Measurements from ENCODE around the gene RND2.
"Not testable (repeated sequence)": the region's sequence is repeated elsewhere in the genome, so short reads cannot be mapped to it uniquely, and the experiment has no call there.

The RND2 gene

DNA sequence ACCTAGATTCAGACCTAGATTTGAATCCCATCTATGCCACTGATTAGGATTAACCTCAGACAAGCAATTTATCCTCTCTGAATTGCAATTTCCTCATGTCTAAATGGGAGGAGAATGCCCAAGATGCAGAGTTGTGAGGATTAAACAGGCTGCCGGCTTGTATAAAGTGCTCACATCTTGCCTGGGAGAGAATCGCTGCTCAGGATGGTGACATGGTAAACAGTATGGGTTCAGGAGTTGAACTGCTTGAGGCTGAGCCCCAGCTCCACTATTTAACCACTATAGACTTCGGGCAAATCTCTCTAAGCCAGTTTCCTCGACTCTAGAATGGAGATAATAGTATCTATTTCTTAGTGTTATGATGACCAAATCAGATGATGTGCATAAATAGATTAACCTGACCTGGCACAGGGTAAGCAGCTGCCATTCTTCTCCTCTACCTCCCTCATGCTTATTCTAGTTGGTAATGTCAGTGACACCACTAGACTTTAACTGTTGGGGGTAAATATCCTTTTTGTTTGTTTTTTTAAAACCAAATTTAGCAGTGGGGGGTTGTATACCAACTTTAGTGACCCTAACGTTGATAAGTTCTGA, 27.5 kb upstream of the RND2 start:
- H3K79me2 ChIP-seq (ENCODE audit: insufficient read depth, low read depth) = peaks cover 21% of the 10 kb centered on the region
- no peak for TF ChIP-seq CTCF (conservative IDR thresholded peaks at IDR 0.05; ENCODE audit: low read depth, low read length)
- H4K20me1 ChIP-seq (ENCODE audit: insufficient read depth) = 0 out of 2 replicates have a peak, but pooled peaks cover 2% of the 10 kb centered on the region
- peaks cover 24% of the 10 kb centered on the region for H3K4me1 ChIP-seq (ENCODE audit: low read depth, poor library complexity, severe bottlenecking)
- no peaks in the 10 kb centered on the region for H3K27me3 ChIP-seq (ENCODE audit: insufficient read depth, low read depth)
- no peak overlapping the region; the same call in 1 of the 2 replicates for H3K9ac ChIP-seq
- peak overlapping the region; percentile 43 for H3K4me2 ChIP-seq
- peak overlapping the region; percentile 87; the same call in 1 of the 2 replicates for H3K27ac ChIP-seq
- H3K36me3 ChIP-seq (ENCODE audit: insufficient read depth) = peaks cover 5% of the 10 kb centered on the region; the same call in 1 of the 2 replicates
- H2AFZ ChIP-seq (ENCODE audit: low read depth) = peak overlapping the region; percentile 16; the same call in 1 of the 2 replicates
- no peak overlapping the region for H3K4me3 ChIP-seq (IDR thresholded peaks at IDR 0.05; ENCODE audit: insufficient read depth, low read depth, low read length)

DNA sequence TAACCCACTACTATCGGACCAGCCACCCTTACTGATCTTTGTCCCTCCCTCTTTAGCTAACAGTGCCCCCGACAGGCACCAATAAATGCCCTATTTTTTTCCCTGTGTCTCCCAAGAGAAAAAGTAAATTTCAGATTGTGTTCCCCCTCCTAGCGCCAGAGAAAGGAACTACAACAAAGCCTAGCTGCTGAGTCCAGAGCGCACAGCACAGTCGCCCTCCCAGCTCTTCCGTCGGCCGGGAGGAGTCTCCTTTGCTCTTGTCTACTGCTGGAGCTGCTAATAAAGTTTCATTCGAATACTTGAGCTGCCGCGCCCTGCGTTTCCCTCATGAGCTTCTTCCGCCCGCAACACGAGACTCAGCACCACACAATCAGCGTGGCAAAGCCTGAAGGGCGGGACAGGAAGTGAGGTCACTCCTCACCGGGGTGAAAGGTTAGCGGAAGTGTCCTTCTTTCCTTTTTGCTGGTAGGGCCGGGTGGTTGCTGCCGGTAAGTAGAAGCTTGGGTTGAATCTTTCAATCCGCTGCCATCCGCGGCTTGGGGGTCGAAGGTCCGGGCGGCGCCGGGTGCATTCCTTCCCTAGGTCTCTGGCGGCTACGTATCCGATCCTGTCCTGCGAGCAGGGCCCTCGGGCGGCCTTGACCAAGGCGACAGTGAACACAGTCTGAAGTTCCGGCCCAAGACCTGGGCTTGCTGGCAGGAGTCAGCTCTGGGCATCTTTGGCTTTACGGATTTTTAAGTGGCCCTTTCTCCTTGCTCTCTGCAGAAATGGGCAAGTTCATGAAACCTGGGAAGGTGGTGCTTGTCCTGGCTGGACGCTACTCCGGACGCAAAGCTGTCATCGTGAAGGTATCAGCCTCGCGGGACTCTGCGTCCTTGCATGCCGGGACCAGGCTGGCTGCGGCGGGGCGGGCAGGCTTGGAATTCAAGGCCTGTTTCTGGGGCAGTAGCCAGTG, 26.8 kb upstream of the RND2 start, which contains the start of gene RPL27:
Gene RPL27, plus strand, starts transcription at position 436 of the 955 bp plus-strand sequence. Its CDS starts 332 bp downstream, at position 768.
- peak within 1 kb of the TSS; percentile 87 for H3K27ac ChIP-seq
- peak within 1 kb of the TSS; percentile 98 for H3K9ac ChIP-seq
- peaks cover 21% of the 10 kb centered on the region for H3K79me2 ChIP-seq (ENCODE audit: insufficient read depth, low read depth)
- peaks cover 20% of the 10 kb centered on the region for H3K4me1 ChIP-seq (ENCODE audit: low read depth, poor library complexity, severe bottlenecking)
- TF ChIP-seq CTCF (conservative IDR thresholded peaks at IDR 0.05; ENCODE audit: low read depth, low read length) = peak; percentile 85
- no peak within 1 kb of the TSS for H3K4me3 ChIP-seq (IDR thresholded peaks at IDR 0.05; ENCODE audit: insufficient read depth, low read depth, low read length)
- peak within 1 kb of the TSS; percentile 85 for H3K4me2 ChIP-seq
- no peaks in the 10 kb centered on the region for H3K27me3 ChIP-seq (ENCODE audit: insufficient read depth, low read depth)
- H4K20me1 ChIP-seq (ENCODE audit: insufficient read depth) = 0 out of 2 replicates have a peak, but pooled peaks cover 2% of the 10 kb centered on the region
- peaks cover 9% of the 10 kb centered on the region; the same call in 1 of the 2 replicates for H3K36me3 ChIP-seq (ENCODE audit: insufficient read depth)
- peak within 1 kb of the TSS; percentile 32; the same call in 1 of the 2 replicates for H2AFZ ChIP-seq (ENCODE audit: low read depth)

GRCh38 chr17:42999003-42999525, 26.0 kb upstream of the RND2 start:
- Histone ChIP-seq H3K4me3 (IDR thresholded peaks at IDR 0.05; ENCODE audit: insufficient read depth, low read depth, low read length) (no peak overlapping the region), H3K27ac (peak overlapping the region; percentile 87), H2AFZ (ENCODE audit: low read depth) (no peak overlapping the region), H3K4me2 (peak overlapping the region; percentile 85), H3K9ac (peak overlapping the region; percentile 98), H3K36me3 (ENCODE audit: insufficient read depth) (peaks cover 9% of the 10 kb centered on the region; the same call in 1 of the 2 replicates), H3K4me1 (ENCODE audit: low read depth, poor library complexity, severe bottlenecking) (peaks cover 17% of the 10 kb centered on the region), H4K20me1 (ENCODE audit: insufficient read depth) (0 out of 2 replicates have a peak, but pooled peaks cover 2% of the 10 kb centered on the region), H3K27me3 (ENCODE audit: insufficient read depth, low read depth) (no peaks in the 10 kb centered on the region), H3K79me2 (ENCODE audit: insufficient read depth, low read depth) (peaks cover 21% of the 10 kb centered on the region)
- TF ChIP-seq CTCF (conservative IDR thresholded peaks at IDR 0.05; ENCODE audit: low read depth, low read length) = no peak

DNA sequence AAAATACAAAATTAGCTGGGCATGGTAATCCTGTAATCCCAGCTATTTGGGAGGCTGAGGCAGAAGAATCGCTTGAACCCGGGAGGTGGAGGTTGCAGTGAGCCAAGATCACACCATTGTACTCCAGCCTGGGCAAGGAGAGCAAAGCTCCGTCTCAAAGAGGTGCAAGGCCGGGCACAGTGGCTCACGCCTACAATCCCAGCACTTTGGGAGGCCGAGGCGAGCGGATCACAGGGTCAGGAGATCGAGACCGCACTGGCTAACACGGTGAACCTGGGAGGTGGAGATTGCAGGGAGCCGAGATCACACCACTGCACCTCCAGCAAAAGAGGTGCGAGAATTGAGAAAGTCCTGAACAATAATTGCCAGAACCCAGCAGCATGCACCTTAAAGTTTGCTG, 24.1 kb upstream of the RND2 start:
- H4K20me1 ChIP-seq (ENCODE audit: insufficient read depth); H3K36me3 ChIP-seq (ENCODE audit: insufficient read depth); H3K9ac ChIP-seq; H3K27ac ChIP-seq; H3K27me3 ChIP-seq (ENCODE audit: insufficient read depth, low read depth); H3K4me3 ChIP-seq (IDR thresholded peaks at IDR 0.05; ENCODE audit: insufficient read depth, low read depth, low read length); H3K4me2 ChIP-seq; H2AFZ ChIP-seq (ENCODE audit: low read depth): not testable (repeated sequence)
- Histone ChIP-seq H3K4me1 (ENCODE audit: low read depth, poor library complexity, severe bottlenecking) (peaks cover 17% of the 10 kb centered on the region), H3K79me2 (ENCODE audit: insufficient read depth, low read depth) (peaks cover 21% of the 10 kb centered on the region)
